ENCODE data around the gene PCDHB8.
"Not testable (repeated sequence)": the region's sequence is repeated elsewhere in the genome, so short reads cannot be mapped to it uniquely, and the experiment has no call there.

PCDHB8 gene

GRCh38 chr5:141177577-141178191 is at the start of gene PCDHB8:
PCDHB8 (plus strand) TSS chr5:141177790; CDS start chr5:141178035, 245 bp downstream.
- DNase-seq (ENCODE audit: low read depth); H3K4me3 ChIP-seq (ENCODE audit: low read depth, low read length): not testable (repeated sequence)

- no peak for DNase-seq (ENCODE audit: low read depth)
- no peak within 1 kb of the TSS for H3K4me3 ChIP-seq (ENCODE audit: low read depth, low read length)
- TF ChIP-seq CTCF (IDR thresholded peaks at IDR 0.05; ENCODE audit: low read depth, low read length, missing control alignments): peak; percentile 18
Measured at GRCh38 chr5:141135030-141135717, 42.4 kb upstream of the PCDHB8 start, which contains the start of gene PCDHB5. PCDHB5 (plus strand) TSS chr5:141135206; CDS start chr5:141135435, 229 bp downstream.

- no peak overlapping the region for H3K4me3 ChIP-seq (ENCODE audit: low read depth, low read length)
- DNase-seq (ENCODE audit: low read depth): no peak
- no peak for TF ChIP-seq CTCF (IDR thresholded peaks at IDR 0.05; ENCODE audit: low read depth, low read length, missing control alignments)
Measured at GRCh38 chr5:141135718-141136266, 41.8 kb upstream of the PCDHB8 start.

- H3K4me3 ChIP-seq (ENCODE audit: low read depth, low read length); DNase-seq (ENCODE audit: low read depth): not testable (repeated sequence)
Measured at GRCh38 chr5:141137346-141137745, 40.2 kb upstream of the PCDHB8 start.

GRCh38 chr5:141149812-141150211 is 27.8 kb upstream of the PCDHB8 start, which contains the start of gene PCDHB6:
PCDHB6 (plus strand) TSS chr5:141150057; CDS start chr5:141150258, 201 bp downstream.
- no peak for TF ChIP-seq CTCF (IDR thresholded peaks at IDR 0.05; ENCODE audit: low read depth, low read length, missing control alignments)
- DNase-seq (ENCODE audit: low read depth): no peak
- no peak within 1 kb of the TSS for H3K4me3 ChIP-seq (ENCODE audit: low read depth, low read length)

- DNase-seq (ENCODE audit: low read depth): no peak
- H3K4me3 ChIP-seq (ENCODE audit: low read depth, low read length): no peak overlapping the region
- TF ChIP-seq CTCF (IDR thresholded peaks at IDR 0.05; ENCODE audit: low read depth, low read length, missing control alignments): no peak
Measured at GRCh38 chr5:141150224-141150992, 27.2 kb upstream of the PCDHB8 start.

- no peak overlapping the region for H3K4me3 ChIP-seq (ENCODE audit: low read depth, low read length)
- no peak for DNase-seq (ENCODE audit: low read depth)
- TF ChIP-seq CTCF (IDR thresholded peaks at IDR 0.05; ENCODE audit: low read depth, low read length, missing control alignments): no peak
Measured at GRCh38 chr5:141150993-141151325, 26.6 kb upstream of the PCDHB8 start.

GRCh38 chr5:141151632-141152031 is 26.0 kb upstream of the PCDHB8 start:
- not testable (repeated sequence) for DNase-seq (ENCODE audit: low read depth)

GRCh38 chr5:141152096-141152495 is 25.5 kb upstream of the PCDHB8 start:
- H3K4me3 ChIP-seq (ENCODE audit: low read depth, low read length); DNase-seq (ENCODE audit: low read depth): not testable (repeated sequence)

More at GRCh38 chr5:141151632-141152031, 26.0 kb upstream of the PCDHB8 start:
- not testable (repeated sequence) for H3K4me3 ChIP-seq (ENCODE audit: low read depth, low read length)

Data from GM12864 (cell line).